Mesenteric fat pad (tissue), 1 donor: ENCODE measurements around the gene NPHP1. TPM values are rescaled to one million over a fixed set of nuclear protein-coding genes. Genes with fewer than 3 reads are reported as not detected.
"Not testable (repeated sequence)": the region's sequence is repeated elsewhere in the genome, so short reads cannot be mapped to it uniquely, and the experiment has no call there.

Experiments
- DNase-seq: peaks from one replicate; pipeline ENCODE4 v3.0.0-alpha.2; 2020; ENCODE audit warnings: low spot score
- total RNA-seq: library from RNA; stranded (reverse); fragmentation: NEBNext Ultra II Directional; extraction: Animal tissue kit (Norgen Biotek cat#: 25700); gene quantifications from one replicate; pipeline ENCODE4 v1.2.1, GENCODE V29; 2021
- donor health status: DM: yes; HTN: yes; CAD: no.

NPHP1 gene
- total RNA-seq, 1 donor from 2014 or later: 2.2 TPM

DNA sequence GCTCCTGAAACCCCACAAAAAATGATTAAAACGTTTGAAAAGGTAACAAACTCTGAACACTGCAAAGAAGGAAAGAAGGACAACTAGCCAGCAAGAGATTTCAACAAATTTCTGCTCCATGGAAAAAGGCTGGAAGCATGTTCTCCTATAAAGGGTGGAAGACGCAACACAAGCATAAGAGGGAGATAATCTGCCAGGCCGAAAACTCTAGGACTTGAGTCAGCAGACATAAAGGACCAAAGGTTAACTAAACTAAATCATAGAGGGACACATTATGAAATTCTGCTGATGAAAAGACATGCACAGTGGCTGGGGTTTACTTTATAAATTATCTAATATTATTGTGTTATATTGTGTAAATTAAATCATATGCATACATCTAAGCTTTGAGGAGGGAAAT lies 6.8 kb downstream of the NPHP1 start:
- no peak for DNase-seq

DNA sequence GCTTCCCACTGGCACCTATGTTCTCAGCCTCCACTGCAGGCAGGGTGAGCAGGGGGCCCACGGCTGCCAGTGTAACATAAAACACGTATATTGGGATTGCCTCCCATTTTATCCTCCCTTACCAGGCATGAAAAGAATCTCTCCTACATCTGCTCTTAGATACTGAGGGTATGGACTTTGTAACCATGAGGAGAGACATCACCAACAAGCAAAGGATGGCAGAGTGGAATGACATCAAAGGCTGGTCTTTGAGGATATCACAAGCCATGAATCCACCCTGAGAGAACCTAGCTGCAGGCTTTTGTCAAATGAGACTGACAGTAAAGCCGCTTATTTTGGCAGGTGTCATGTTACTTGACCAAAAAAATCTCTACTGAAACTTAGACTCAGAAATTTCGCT lies 7.4 kb downstream of the NPHP1 start:
- no peak for DNase-seq

DNA sequence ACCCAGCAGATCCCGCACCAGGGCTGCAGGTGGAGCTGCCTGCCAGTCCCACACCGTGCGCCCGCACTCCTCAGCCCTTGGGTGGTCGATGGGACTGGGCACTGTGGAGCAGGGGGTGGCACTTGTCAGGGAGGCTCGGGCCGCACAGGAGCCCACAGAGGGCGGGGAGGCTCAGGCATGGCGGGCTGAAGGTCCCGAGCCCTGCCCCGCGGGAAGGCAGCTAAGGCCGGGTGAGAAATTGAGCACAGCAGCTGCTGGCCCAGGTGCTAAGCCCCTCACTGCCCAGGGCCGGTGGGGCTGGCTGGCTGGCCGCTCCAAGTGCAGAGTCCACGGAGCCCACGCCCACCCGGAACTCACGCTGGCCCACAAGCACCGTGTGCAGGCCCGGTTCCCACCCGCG lies 14.6 kb downstream of the NPHP1 start:
- not testable (repeated sequence) for DNase-seq

DNA sequence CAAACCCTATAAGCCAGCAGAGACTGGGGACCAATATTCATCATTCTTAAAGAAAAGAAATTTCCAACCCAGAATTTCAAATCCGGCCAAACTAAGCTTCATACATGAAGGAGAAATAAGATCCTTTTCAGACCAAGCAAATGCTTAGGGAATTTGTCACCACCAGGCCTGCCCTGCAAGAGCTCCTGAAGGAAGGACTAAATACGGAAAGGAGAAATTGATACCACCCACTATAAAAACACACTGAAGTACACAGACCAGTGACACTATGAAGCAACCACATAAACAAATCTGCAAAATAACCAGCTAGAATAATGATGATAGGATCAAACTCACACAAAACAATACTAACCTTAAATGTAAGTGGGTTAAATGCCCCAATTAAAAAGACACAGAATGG lies 22.4 kb downstream of the NPHP1 start:
- DNase-seq: no peak

DNA sequence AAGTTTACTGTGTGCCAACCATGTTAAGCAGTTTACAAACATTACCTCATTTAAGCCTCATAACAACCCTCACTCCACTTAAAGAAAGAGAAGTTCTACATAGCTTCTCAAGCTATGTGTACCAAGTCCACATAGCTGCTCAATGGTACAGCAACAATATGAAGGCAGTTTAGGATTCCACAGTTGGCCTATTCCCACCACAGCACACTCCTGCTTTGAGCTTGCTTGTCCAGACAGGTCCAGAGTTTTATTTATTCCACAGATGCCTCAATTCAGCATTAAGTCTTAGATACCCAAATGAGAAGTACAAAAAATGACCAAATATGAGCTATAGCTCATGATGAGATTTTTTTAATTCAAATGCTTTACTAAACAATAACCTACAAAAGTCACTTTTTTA lies 24.8 kb downstream of the NPHP1 start:
- DNase-seq: no peak

DNA sequence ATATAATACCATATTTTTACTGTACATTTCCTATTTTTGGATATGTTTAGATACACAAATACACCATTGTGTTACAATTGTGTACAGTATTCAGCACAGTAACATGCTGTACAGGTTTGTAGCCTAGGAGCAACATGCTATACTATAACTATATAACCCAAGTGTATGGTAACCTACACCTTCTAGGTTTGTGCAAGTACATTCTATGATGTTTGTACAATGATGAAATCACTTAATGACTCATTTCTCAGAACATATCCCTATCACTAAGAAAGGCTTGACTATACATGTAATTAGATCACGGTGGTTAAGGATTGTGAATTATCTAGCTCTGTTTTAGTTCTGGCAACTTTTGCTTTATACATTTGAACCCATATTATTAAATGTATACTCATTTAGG lies 31.3 kb downstream of the NPHP1 start:
- DNase-seq: no peak

DNA sequence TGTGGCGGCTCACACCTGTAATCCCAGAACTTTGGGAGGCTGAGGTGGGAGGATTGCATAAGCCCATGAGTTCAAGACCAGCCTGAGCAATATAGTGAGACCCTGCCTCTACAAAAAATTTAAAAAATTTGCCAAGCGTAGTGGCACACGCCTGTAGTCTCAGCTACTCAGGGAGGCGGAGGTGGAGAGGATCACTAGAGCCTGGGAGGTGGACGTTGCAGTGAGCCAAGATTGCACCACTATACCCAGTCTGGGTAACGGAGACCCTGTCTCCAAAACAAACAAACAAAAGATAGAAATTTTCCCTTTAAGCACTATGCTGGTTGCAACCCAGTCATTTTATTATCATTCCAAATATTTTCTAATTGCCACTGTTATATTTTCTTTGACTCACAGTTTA lies 32.3 kb downstream of the NPHP1 start:
- no peak for DNase-seq

DNA sequence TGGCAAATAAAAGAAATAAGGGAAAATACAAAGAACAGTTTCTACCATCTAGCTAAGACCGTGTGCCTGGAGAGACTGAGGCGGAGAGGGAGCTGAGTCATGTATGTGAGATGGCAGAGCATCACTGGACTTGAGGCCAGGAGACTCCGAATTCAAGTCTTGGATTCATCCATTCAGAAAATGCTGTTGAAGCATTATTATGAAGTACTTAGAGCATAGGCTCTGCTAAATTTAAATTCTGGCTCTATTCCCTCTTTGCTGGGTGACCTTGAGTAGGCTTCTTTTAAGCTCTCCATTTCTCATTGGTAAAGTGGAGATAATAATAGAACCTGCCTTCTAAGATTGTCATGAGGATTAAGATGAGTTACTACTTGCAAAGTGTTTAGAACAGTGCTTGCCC lies 34.7 kb downstream of the NPHP1 start:
- no peak for DNase-seq

DNA sequence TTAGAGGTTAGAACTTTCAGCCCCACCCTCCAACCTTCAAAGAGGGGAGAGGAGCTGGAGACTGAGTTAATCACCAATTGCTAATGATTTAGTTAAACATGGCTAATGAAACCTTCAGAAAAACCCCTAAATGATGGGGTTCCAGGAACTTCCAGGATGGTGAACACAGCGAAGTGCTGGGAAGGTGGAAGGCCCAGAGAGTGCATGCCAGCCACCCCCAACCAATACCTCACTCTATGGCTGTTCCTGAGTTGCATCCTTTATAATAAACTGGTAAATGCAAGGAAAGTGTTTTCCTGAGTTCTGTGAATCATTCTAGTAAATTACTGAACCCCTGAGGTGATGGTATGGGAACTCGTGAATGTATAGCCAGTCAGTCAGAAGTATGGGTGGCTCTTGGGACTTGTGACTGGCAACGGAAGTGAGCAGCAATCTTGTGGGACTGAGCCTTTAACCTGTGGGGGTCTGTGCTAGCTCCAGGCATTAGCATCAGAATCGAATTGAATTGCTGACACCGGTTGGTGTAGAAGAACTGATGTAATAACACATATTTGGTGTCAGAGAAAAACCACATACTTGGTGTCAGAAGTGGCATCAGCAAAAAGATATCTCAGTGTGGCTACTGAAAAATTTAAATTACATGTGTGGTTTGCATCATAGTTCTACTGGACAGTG lies 37.4 kb downstream of the NPHP1 start:
- no peak for DNase-seq

DNA sequence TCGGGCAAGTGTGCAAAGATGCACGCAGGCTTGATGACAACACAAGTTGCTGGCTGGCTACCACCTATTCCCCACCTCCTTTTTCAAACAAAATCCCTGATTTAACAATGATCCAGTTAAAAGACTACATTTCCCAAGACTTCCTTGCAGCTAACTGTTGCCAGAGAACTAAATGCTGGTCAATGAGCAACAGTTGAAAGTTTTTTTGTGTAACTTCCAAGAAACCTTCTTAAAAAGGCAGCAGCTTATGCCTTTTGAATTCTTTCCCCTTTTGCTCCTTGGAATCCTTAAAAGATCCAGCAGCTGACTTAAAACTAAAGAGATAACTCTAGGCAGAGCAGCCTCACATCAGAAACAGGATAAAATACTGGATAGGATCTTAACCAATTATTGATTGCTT lies 38.5 kb downstream of the NPHP1 start:
- DNase-seq: no peak

DNA sequence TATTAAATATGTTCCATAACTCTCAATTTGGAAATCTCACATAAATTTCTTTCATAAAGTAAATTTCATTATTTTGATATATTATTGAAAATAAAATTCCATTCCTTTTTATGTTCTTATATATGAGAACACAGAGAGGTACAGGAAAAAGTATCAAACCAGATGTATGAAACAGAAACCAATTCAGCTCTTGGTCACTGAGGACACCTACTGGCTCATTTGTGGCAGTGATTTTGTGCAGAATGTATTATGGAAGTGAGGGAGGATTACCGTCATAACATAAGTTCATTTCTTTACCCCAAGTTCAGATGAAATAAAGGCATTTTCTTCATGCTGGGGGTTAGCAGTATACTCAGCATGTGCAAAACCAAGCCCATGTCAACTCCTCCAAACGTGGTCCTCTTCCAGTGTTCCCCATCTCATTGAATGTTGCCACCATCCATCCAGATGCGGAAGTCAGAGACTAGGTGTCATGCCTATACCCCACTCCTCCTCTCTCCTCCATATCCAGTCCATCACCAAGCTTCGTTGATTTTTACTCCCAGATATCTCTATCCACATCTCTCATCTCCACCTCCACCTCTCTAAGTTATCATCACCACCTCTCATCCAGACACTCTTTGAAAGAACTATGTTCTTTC lies 47.5 kb downstream of the NPHP1 start:
- no peak for DNase-seq

DNA sequence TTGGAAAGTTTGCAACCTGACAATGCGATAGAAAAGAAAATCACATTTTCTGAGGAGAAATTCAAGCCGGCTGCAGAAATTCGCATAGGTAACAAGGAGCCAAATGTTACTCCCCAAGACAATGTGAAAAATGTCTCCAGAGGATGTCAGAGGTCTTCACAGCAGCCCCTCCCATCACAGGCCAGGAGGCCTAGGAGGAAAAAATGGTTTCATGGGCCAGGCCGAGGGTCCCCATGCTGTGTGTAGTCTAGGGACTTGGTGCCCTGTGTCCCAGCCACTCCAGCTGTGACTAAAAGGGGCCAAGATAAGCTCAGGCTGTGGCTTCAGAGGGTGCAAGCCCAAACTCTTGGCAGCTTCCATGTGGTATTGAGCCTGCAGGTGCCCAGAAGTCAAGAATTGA lies 50.0 kb downstream of the NPHP1 start:
- not testable (repeated sequence) for DNase-seq

DNA sequence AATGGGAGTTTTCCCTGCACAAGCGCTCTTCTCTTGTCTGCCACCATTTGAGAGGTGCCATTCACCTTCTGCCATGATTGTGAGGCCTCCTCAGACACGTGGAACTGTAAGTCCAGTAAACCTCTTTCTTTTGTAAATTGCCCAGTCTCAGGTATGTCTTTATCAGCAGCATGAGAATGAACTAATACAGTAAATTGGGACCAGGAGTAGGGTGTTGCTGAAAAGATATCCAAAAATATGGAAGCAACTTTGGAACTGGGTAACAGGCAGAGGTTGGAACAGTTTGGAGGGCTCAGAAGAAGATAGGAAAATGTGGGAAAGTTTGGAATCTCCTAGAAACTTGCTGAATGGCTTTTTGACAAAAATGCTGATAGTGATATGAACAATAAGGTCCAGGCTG lies 50.6 kb downstream of the NPHP1 start:
- DNase-seq: not testable (repeated sequence)

DNA sequence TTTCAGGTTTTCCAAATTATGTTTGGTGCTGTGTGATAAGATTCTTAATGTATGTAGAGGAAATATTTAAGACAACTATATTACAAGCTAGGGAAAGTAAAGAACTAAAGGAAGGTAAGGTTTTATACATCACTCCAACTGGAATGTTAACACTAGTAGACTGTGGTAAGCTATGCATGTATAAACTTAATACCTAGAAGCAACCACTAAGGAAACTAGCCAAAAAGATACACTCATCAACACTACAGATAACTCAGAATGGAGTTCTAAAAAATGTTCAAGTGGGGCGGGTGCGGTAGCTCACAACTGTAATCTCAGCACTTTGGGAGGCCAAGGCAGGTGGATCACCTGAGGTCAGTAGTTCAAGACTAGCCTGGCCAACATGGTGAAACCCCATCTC lies 51.4 kb downstream of the NPHP1 start:
- DNase-seq: no peak

DNA sequence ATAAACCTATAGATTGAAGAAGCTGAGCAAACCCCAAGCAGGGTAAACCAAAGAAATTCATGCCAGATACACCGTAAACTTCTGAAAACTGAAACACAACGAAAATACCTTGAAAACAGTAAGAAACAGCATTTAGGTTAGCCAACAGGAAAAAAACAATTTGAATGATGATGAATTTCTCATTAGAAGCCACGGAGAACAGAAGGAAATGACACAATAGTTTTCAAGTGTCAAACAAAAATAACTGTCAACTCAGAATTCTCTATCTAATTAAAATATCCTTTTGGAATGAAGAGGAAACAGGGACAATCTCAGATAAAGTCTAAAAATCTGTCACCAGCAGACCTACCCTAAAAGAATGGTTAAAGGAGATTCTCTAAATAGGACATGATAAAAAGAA lies 51.9 kb downstream of the NPHP1 start:
- DNase-seq: no peak

DNA sequence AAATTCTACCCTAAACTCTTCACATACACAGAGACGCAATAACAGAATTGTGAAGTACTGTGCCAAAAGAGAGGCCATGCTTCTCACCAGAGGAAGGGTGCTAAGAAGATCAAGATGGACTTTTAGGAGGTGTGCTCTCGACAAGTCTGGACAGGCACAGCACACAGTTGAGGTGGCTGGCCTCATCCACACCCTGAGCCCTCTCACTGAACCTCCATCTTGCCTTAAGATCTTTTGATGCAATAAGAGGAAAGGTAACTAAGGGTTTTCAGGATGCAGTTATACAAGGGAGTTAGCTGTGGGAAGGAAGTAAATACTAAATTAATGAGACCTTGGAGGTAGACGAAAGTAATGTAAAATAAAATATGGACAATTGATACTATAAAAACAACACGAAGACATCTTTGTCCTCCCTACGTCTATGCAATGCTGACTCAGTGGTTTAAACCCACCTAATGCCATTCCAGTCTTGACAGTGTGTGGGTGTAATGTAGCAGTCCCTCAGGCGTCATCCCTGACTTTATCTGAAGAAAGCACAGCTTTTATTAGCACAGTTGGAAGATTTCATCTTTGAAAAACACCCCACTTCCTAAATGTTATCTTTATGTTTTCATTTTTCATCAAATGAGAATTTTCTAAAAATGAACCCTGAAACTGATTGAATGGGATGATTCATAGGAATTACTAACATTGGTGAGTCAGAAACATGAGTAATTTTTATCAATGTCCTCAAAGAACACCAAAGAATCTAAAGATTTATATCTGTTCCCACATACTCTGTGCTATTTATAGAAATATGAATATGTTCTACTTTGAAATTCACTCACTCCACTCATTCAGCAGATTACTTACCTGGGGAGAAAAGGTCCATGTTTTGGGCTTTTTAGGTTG lies 55.2 kb downstream of the NPHP1 start:
- no peak for DNase-seq

DNA sequence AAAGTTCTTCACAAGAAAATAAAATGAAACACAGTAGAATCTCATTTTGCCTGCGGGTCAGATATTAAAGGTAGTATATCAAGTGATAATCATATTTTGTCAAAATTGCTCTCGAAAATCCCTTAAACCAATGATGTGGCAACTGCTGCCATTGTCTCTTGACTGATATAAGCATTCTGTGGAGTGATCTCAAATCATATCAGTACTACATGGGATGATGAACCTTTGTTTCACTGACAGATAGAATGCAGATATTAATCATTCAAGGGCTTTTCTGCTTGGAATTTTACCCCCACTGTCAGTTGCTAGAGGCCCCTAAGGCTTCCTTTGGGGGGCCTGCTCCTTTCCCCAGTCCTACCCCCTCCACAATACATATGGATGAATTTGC lies 57.9 kb downstream of the NPHP1 start:
- DNase-seq: no peak

DNA sequence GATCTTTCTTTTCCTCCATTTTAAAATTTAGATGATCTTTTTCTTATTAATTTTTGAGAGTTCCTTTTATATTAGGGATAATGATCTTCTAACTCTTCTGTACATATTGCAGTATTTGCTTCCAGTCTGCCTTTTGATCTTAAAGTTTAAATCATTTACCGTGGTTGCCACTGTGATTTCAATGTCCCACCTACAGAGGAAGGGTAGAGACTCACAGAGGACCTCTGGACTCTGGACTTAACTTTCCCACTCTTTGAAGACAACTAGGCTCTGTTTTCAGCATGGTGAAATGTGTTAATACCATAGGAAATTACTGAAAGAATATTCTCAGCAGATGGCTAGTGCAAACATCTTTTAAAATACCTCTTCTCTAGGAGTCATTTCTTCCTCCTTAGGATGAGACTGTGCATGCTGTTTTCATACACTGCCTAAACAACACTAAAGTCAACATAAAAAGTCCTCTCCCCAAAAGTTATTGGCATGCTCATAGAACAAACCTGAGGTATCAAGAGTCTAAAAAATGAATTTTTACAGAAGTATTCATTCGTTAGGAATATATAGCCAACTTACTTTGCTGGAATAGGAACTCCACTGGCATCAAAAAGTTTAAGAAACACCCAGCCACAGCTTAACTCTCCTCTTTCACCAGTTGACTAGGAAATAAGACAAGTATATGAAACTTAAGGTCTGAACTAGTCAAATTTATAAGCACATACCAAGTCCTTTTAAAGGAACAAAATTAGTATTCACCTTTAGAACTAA lies 58.4 kb downstream of the NPHP1 start:
- DNase-seq: no peak

DNA sequence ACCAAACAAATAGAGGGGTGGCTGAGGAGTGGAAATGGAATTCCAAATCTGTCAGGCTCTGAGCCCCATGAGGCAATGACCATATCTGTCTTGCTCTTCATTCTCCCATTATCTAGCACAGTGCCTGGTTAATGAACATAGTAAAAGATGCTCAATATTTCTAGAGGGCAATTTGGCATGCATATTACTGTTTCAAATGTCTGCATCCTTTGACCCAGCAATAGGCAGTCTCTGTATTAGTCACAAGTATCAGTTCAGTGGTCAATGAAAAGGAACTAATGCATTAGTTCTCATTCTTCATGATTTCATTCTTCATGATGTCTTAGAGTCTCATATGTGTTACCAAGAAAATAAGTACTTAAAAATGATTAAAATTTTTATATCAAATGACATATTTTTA lies 60.8 kb downstream of the NPHP1 start:
- DNase-seq: no peak

DNA sequence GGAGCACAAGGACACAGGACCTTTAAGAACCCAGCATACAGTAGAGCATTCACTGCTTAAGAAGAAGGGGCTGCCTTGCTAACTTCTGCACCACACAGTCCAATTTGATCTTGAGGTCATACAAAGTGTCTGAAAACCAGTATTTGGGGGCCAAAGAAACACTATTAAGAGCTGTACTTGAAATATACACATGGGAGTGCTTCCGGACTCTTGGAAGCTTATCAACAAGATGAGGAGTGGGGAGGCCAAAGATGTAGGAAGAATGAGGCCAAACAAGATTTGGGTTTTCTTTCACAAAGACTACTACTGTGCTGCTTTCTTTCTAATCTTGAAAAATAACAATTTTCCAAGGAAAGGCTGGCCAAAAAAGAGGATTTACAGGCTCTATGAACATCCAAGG lies 64.4 kb downstream of the NPHP1 start:
- DNase-seq: no peak

DNA sequence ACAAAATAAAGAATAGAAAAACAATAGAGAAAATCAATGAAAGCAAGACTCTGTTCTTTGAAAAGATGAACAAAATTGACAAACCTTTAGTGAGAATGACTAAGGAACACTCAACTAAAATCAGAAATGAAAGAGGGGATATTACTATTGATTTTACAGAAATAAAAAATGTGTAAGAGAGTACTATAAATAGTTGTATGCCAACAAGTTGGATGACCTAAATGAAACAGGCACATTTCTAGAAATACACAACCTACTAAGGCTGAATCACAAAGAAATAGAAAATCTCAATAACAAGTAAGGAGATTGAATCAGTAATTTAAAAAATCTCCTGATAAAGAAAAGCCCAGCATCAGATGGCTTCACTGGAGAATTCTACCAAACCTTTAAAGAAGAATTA lies 70.8 kb downstream of the NPHP1 start:
- no peak for DNase-seq

DNA sequence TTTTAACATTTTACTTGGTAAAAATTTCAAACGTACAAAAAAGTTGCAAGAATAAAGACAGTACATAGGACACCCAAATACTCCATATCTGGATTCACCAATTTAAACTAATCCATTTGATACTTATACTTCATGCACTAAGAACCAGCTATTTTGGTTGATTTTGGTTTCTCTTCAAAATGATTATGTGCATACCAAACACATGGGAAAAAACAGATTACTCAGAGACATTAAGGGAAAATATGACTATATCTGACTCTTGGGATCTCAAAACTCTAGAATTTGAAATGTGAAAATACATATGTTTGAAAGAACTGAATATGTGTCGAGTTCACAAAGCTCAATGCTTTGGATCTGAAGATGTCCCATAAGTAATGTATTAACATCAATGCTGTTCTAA lies 73.6 kb downstream of the NPHP1 start:
- no peak for DNase-seq
